GM12865 (cell line): Measurements from ENCODE around the gene SH3RF2.

Experiments used
- DNase-seq: peaks from one replicate; pipeline ENCODE4 v3.0.0; 2010; ENCODE audit warnings: low read depth
- H3K4me3 ChIP-seq: 2 replicates; pipeline ENCODE4 v1.5.1; 2011; ENCODE audit warnings: mild to moderate bottlenecking, low read depth, low read length, control low read depth
- TF ChIP-seq, protein P1 (sequence below): IDR thresholded peaks from 2 replicates; pipeline ENCODE4 v1.5.1; 2011; ENCODE audit warnings: low read length, control low read depth, low read depth, inconsistent platforms; ENCODE audit not compliant: insufficient read depth; ENCODE audit errors: missing control alignments

Gene SH3RF2

GRCh38 chr5:145941448-145942130 is 5.2 kb downstream of the SH3RF2 start:
- DNase-seq: no peak

DNA sequence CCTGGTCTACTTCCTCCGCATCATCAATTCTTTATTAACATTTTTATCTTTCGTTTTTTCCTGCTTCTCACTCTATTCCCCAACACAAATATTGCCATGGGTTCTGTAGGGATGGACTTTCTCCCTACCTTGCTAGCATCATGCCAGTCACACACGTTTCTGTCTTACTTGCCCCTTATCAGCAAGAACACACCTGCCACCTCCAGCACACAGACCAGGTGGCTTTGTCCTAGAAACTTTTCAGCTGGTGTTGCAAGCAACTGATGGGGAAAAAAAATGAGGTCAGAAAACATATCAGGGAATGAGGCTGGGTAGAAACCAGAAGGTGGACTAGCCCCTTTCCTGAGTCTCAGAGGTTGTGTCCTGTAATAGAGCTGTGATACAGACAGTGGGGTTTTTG is 5.8 kb downstream of the SH3RF2 start:
- H3K4me3 ChIP-seq: no peak overlapping the region
- TF ChIP-seq, protein P1, sequence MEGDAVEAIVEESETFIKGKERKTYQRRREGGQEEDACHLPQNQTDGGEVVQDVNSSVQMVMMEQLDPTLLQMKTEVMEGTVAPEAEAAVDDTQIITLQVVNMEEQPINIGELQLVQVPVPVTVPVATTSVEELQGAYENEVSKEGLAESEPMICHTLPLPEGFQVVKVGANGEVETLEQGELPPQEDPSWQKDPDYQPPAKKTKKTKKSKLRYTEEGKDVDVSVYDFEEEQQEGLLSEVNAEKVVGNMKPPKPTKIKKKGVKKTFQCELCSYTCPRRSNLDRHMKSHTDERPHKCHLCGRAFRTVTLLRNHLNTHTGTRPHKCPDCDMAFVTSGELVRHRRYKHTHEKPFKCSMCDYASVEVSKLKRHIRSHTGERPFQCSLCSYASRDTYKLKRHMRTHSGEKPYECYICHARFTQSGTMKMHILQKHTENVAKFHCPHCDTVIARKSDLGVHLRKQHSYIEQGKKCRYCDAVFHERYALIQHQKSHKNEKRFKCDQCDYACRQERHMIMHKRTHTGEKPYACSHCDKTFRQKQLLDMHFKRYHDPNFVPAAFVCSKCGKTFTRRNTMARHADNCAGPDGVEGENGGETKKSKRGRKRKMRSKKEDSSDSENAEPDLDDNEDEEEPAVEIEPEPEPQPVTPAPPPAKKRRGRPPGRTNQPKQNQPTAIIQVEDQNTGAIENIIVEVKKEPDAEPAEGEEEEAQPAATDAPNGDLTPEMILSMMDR: no peak
- DNase-seq: no peak

More at GRCh38 chr5:145941448-145942130, 5.2 kb downstream of the SH3RF2 start:
- no peak overlapping the region for H3K4me3 ChIP-seq
- TF ChIP-seq, protein P1: no peak

DNA sequence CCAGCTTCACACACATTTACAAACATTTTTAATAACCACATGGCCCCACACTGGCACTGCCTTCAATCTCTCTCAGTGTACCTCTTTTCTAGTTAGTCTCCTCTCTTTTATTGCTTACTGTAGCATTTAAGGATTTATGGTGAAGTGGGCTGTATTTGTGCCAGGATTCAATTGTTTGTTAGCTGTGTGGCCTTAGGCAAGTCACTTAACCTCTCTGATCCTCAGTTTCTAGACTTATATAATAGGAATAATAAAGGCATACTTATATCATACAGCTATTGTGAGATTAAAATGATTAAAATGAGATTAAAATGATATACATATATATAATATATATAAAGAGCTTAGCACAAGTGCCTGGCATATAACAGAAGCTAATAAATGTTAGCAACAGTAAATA is 6.4 kb downstream of the SH3RF2 start:
- no peak for DNase-seq
- H3K4me3 ChIP-seq: no peak overlapping the region
- TF ChIP-seq, protein P1: no peak

DNA sequence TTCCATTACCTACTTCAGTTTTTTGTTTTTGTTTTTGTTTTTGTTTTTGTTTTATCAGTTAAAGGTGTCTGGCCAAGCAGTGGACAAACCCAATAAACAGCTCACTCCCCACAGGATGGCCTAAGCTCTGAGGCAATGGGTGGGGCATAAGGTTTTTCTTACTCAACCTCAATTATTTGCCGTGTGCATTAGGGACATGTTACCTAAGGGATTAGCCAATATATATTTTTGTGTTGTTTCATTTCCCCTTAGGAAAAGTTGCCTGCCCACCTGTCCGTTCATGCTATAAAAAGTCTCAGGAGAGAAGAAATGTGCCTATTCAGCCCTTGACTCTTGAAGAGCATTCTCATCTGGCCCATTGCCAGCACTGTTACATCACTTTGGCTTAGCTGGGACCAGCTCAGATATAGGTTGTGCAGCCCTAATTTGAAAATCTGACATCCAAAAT is 7.3 kb downstream of the SH3RF2 start:
- no peak for DNase-seq
- TF ChIP-seq, protein P1: no peak
- no peak overlapping the region for H3K4me3 ChIP-seq

GRCh38 chr5:145944328-145944727 is 8.0 kb downstream of the SH3RF2 start:
- no peak for DNase-seq
- TF ChIP-seq, protein P1: no peak
- H3K4me3 ChIP-seq: no peak overlapping the region

GRCh38 chr5:145945620-145946111 is 9.3 kb downstream of the SH3RF2 start:
- H3K4me3 ChIP-seq: no peak overlapping the region
- DNase-seq: no peak
- TF ChIP-seq, protein P1: no peak
